Ascending aorta (tissue), 2 donors: Measurements from ENCODE around the gene RNF145. TPM values are rescaled to one million over a fixed set of nuclear protein-coding genes. Genes with fewer than 3 reads are reported as not detected.

Source experiments
- DNase-seq, 2 donors: peaks; one replicate each; pipeline ENCODE4 v3.0.0-alpha.2; 2019; ENCODE audit warnings: low spot score in 2 of 2
- H3K27ac ChIP-seq, 2 donors: fragments of 200-600 bp; sonication (generic); one replicate each; pipeline ENCODE4 v1.5.1; 2016 to 2017; ENCODE audit warnings: mild to moderate bottlenecking in 1 of 2
- H3K27me3 ChIP-seq: fragments of 200-600 bp; sonication (generic); one replicate; pipeline ENCODE4 v1.5.1; 2017
- H3K36me3 ChIP-seq, 2 donors: fragments of 200-600 bp; sonication (generic); one replicate each; pipeline ENCODE4 v1.5.1; 2016
- H3K4me1 ChIP-seq, 2 donors: fragments of 200-600 bp; sonication (generic); one replicate each; pipeline ENCODE4 v1.5.1; 2016 to 2017; ENCODE audit warnings: mild to moderate bottlenecking in 1 of 2
- H3K4me3 ChIP-seq, 2 donors: fragments of 200-600 bp; sonication (generic); one replicate each; pipeline ENCODE4 v1.5.1; 2016 to 2017; ENCODE audit warnings: mild to moderate bottlenecking in 1 of 2
- H3K9me3 ChIP-seq, 2 donors: fragments of 200-600 bp; sonication (generic); one replicate each; pipeline ENCODE4 v1.5.1; 2016
- CTCF ChIP-seq, 3 experiments: fragments of 200-600 bp in 2 of 3; fragments of 450-650 bp in 1 of 3; sonication (generic) in 2 of 3; IDR thresholded peaks; one replicate each; pipeline ENCODE4 v1.5.1; 2016 to 2019; ENCODE audit warnings: antibody characterized with exemption in 3 of 3, mild to moderate bottlenecking in 1 of 3, moderate library complexity in 1 of 3
- intact Hi-C: fragments of 100-400 bp; cut with DNase I; formaldehyde crosslinking; loops from one replicate; pipeline ENCODE4 v1.15.1; 2023
- total RNA-seq: library from RNA; depleted of rRNA; stranded (reverse); fragments of >200 nt; gene quantifications from one replicate; pipeline ENCODE4 v1.1.0, GENCODE V29; 2016

Gene RNF145
- total RNA-seq, 1 donor from 2014 or later, result 47.8 TPM

GRCh38 chr5:159224471-159224870, 15.1 kb upstream of the RNF145 start:
- no peaks in the 10 kb centered on the region for H3K27me3 ChIP-seq
- intact Hi-C loops, result no loop called here
- no peak overlapping the region for H3K27ac ChIP-seq
- H3K9me3 ChIP-seq, result no peaks in the 10 kb centered on the region
- no peak for TF ChIP-seq CTCF (IDR thresholded peaks at IDR 0.05)
- no peaks in the 10 kb centered on the region for H3K4me1 ChIP-seq
- H3K4me3 ChIP-seq, result no peak overlapping the region
- H3K36me3 ChIP-seq, result no peaks in the 10 kb centered on the region
- DNase-seq, result no peak

- no peak for DNase-seq
- H3K27me3 ChIP-seq, result no peaks in the 10 kb centered on the region
- no peak overlapping the region for H3K4me3 ChIP-seq
- intact Hi-C loops, result no loop called here
- TF ChIP-seq CTCF (IDR thresholded peaks at IDR 0.05), result no peak
- H3K4me1 ChIP-seq, result no peaks in the 10 kb centered on the region
- no peaks in the 10 kb centered on the region for H3K9me3 ChIP-seq
- no peaks in the 10 kb centered on the region for H3K36me3 ChIP-seq
- no peak overlapping the region for H3K27ac ChIP-seq
Observed at GRCh38 chr5:159223469-159223868, 14.1 kb upstream of the RNF145 start.

GRCh38 chr5:159220206-159220605, 10.9 kb upstream of the RNF145 start:
- intact Hi-C loops, result no loop called here
- DNase-seq, result no peak
- no peaks in the 10 kb centered on the region for H3K36me3 ChIP-seq
- H3K27ac ChIP-seq, result no peak overlapping the region
- no peaks in the 10 kb centered on the region for H3K27me3 ChIP-seq
- TF ChIP-seq CTCF (IDR thresholded peaks at IDR 0.05), result no peak
- H3K4me3 ChIP-seq, result no peak overlapping the region
- H3K4me1 ChIP-seq, result no peaks in the 10 kb centered on the region
- no peaks in the 10 kb centered on the region for H3K9me3 ChIP-seq

GRCh38 chr5:159218595-159219023, 9.3 kb upstream of the RNF145 start:
- H3K27ac ChIP-seq, result no peak overlapping the region
- TF ChIP-seq CTCF (IDR thresholded peaks at IDR 0.05), result no peak
- no peaks in the 10 kb centered on the region for H3K9me3 ChIP-seq
- H3K4me3 ChIP-seq, result no peak overlapping the region
- intact Hi-C loops, result no loop called here
- H3K27me3 ChIP-seq, result no peaks in the 10 kb centered on the region
- H3K36me3 ChIP-seq, result no peaks in the 10 kb centered on the region
- H3K4me1 ChIP-seq, result no peaks in the 10 kb centered on the region
- no peak for DNase-seq

- H3K36me3 ChIP-seq, result no peaks in the 10 kb centered on the region
- no peak for TF ChIP-seq CTCF (IDR thresholded peaks at IDR 0.05)
- H3K9me3 ChIP-seq, result no peaks in the 10 kb centered on the region
- no peak for DNase-seq
- no peaks in the 10 kb centered on the region for H3K27me3 ChIP-seq
- H3K4me1 ChIP-seq, result no peaks in the 10 kb centered on the region
- no peak overlapping the region for H3K27ac ChIP-seq
- H3K4me3 ChIP-seq, result no peak overlapping the region
- intact Hi-C loops, result no loop called here
Observed at GRCh38 chr5:159217236-159217635, 7.9 kb upstream of the RNF145 start.

GRCh38 chr5:159216454-159216853, 7.1 kb upstream of the RNF145 start:
- Histone ChIP-seq H3K27me3 (no peaks in the 10 kb centered on the region), H3K4me1 (no peaks in the 10 kb centered on the region), H3K9me3 (no peaks in the 10 kb centered on the region), H3K4me3 (no peak overlapping the region), H3K36me3 (no peaks in the 10 kb centered on the region), H3K27ac (no peak overlapping the region)
- intact Hi-C loops, result no loop called here
- TF ChIP-seq CTCF (IDR thresholded peaks at IDR 0.05), result no peak
- no peak for DNase-seq
